Astrocyte (in vitro differentiated cells and primary cell): ENCODE results near the gene ATXN7L1. TPM values are rescaled to one million over a fixed set of nuclear protein-coding genes. Genes with fewer than 3 reads are reported as not detected.

Source experiments
- DNase-seq: peaks from one replicate; pipeline ENCODE4 v3.0.0-alpha.2; 2010; ENCODE audit warnings: low read depth
- FAIRE-seq: peaks from 2 replicates; lab custom pipeline; 2011; peaks lifted over from hg19 to GRCh38; lab: Jason Lieb, UNC
- H2AFZ ChIP-seq: 2 replicates; pipeline ENCODE4 v1.6.0; 2012; ENCODE audit warnings: low read depth, low read length, inconsistent platforms
- H3K27ac ChIP-seq: 2 replicates; pipeline ENCODE4 v1.5.1; 2011; ENCODE audit warnings: low read depth, low read length, inconsistent platforms
- H3K27me3 ChIP-seq: 2 replicates; pipeline ENCODE4 v1.6.0; 2011; ENCODE audit warnings: low read length, inconsistent platforms; ENCODE audit not compliant: insufficient read depth
- H3K36me3 ChIP-seq: 2 replicates; pipeline ENCODE4 v1.5.1; 2011; ENCODE audit warnings: low read length, inconsistent platforms; ENCODE audit not compliant: insufficient read depth
- H3K4me1 ChIP-seq: 2 replicates; pipeline ENCODE4 v1.5.1; 2011; ENCODE audit warnings: low read length, inconsistent platforms; ENCODE audit not compliant: insufficient read depth
- H3K4me2 ChIP-seq: 2 replicates; pipeline ENCODE4 v1.6.0; 2012; ENCODE audit warnings: low read length, inconsistent platforms
- H3K4me3 ChIP-seq: 2 replicates; pipeline ENCODE4 v1.5.1; 2011; ENCODE audit warnings: low read depth, mild to moderate bottlenecking, low read length, inconsistent platforms; ENCODE audit not compliant: insufficient read depth
- H3K79me2 ChIP-seq: 2 replicates; pipeline ENCODE4 v1.6.0; 2012; ENCODE audit warnings: mild to moderate bottlenecking, low read length, inconsistent platforms; ENCODE audit not compliant: insufficient read depth
- H3K9ac ChIP-seq: 2 replicates; pipeline ENCODE4 v1.6.0; 2012; ENCODE audit warnings: mild to moderate bottlenecking, low read length, inconsistent platforms
- H3K9me3 ChIP-seq: 2 replicates; pipeline ENCODE4 v1.5.1; 2012; ENCODE audit warnings: low read depth, mild to moderate bottlenecking, low read length, inconsistent platforms; ENCODE audit not compliant: insufficient read depth
- H4K20me1 ChIP-seq: 2 replicates; pipeline ENCODE4 v1.6.0; 2012; ENCODE audit warnings: low read length, inconsistent platforms; ENCODE audit not compliant: insufficient read depth
- H3K27ac Mint-ChIP-seq: one replicate; pipeline ENCODE4 v1.8.0; 2021; ENCODE audit warnings: mild to moderate bottlenecking, mixed read lengths; ENCODE audit not compliant: unreplicated experiment
- H3K27me3 Mint-ChIP-seq: one replicate; pipeline ENCODE4 v1.8.0; 2021; ENCODE audit warnings: low read depth, mixed read lengths; ENCODE audit not compliant: unreplicated experiment
- H3K36me3 Mint-ChIP-seq: one replicate; pipeline ENCODE4 v1.8.0; 2021; ENCODE audit warnings: low read depth, mixed read lengths; ENCODE audit not compliant: unreplicated experiment
- H3K4me1 Mint-ChIP-seq: one replicate; pipeline ENCODE4 v1.8.0; 2021; ENCODE audit warnings: low read depth, mixed read lengths; ENCODE audit not compliant: unreplicated experiment
- H3K4me3 Mint-ChIP-seq: one replicate; pipeline ENCODE4 v1.8.0; 2021; ENCODE audit warnings: mild to moderate bottlenecking, moderate library complexity, mixed read lengths; ENCODE audit not compliant: unreplicated experiment
- H3K9me3 Mint-ChIP-seq: one replicate; pipeline ENCODE4 v1.8.0; 2021; ENCODE audit warnings: mild to moderate bottlenecking, mixed read lengths; ENCODE audit not compliant: unreplicated experiment
- EZH2 ChIP-seq: IDR thresholded peaks from 2 replicates; pipeline ENCODE4 v1.6.1; 2012; ENCODE audit warnings: mild to moderate bottlenecking, low read length, inconsistent platforms; ENCODE audit not compliant: insufficient read depth
- total RNA-seq: library from RNA; stranded (reverse); gene quantifications from 2 replicates; pipeline ENCODE4 v1.2.1, GENCODE V29; 2021
- TF ChIP-seq, protein P1 (sequence below): IDR thresholded peaks from 2 replicates; pipeline ENCODE4 v1.5.1; 2011; ENCODE audit warnings: low read depth, mild to moderate bottlenecking, inconsistent platforms, low read length, moderate library complexity; ENCODE audit not compliant: insufficient read depth

ATXN7L1 gene
- total RNA-seq, 1 donor from 2014 or later = 7.6 TPM

DNA sequence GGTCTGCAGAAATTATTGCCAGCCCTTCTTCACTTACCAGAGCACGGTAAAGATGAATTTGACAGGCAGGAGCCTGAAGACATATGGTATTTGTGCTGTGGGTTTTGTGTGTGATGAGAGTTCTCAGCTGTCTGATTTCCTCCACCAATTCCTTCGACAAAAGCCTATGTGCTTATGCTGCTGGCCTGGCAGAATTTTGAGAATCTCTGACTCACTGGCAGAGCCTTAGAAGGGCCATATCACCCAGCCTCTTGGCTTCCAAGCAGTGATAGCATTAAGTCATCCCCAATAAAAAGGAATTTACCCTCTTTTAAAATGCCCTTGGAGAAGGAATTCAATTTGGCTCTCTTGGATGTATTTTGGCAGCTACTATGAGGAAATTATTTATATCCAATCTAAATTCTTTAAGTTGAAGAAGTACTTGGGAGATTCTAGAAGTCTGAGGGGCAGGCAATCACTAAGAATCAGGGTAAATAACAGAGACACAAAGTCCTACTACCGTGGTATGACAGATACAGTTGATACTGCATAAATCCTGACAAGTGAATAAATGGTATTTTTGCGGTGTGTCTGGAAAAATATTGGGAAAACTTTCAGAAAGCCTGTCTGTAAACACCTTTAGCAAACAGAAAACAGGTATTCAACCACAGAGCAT lies 226.5 kb downstream of the ATXN7L1 start:
- no peak for FAIRE-seq
- no peaks in the 10 kb centered on the region for H3K9me3 Mint-ChIP-seq
- DNase-seq = peak; percentile 59
- no peak overlapping the region for H2AFZ ChIP-seq
- no peaks in the 10 kb centered on the region for H3K79me2 ChIP-seq
- no peak overlapping the region for H3K4me2 ChIP-seq
- no peaks in the 10 kb centered on the region for H3K9me3 ChIP-seq
- H3K27ac ChIP-seq = no peak overlapping the region
- H3K27me3 ChIP-seq = no peaks in the 10 kb centered on the region
- no peak overlapping the region for H3K4me3 Mint-ChIP-seq
- H3K9ac ChIP-seq = no peak overlapping the region
- H3K27me3 Mint-ChIP-seq = peaks cover 10% of the 10 kb centered on the region
- peaks cover 17% of the 10 kb centered on the region for H3K4me1 Mint-ChIP-seq
- peaks cover 3% of the 10 kb centered on the region for H3K36me3 Mint-ChIP-seq
- H3K4me3 ChIP-seq = no peak overlapping the region
- peak overlapping the region; percentile 11 for H3K27ac Mint-ChIP-seq
- H3K4me1 ChIP-seq = peaks cover 3% of the 10 kb centered on the region
- no peaks in the 10 kb centered on the region for H3K36me3 ChIP-seq
- TF ChIP-seq, protein P1, sequence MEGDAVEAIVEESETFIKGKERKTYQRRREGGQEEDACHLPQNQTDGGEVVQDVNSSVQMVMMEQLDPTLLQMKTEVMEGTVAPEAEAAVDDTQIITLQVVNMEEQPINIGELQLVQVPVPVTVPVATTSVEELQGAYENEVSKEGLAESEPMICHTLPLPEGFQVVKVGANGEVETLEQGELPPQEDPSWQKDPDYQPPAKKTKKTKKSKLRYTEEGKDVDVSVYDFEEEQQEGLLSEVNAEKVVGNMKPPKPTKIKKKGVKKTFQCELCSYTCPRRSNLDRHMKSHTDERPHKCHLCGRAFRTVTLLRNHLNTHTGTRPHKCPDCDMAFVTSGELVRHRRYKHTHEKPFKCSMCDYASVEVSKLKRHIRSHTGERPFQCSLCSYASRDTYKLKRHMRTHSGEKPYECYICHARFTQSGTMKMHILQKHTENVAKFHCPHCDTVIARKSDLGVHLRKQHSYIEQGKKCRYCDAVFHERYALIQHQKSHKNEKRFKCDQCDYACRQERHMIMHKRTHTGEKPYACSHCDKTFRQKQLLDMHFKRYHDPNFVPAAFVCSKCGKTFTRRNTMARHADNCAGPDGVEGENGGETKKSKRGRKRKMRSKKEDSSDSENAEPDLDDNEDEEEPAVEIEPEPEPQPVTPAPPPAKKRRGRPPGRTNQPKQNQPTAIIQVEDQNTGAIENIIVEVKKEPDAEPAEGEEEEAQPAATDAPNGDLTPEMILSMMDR = no peak
- TF ChIP-seq EZH2 = no peak
- H4K20me1 ChIP-seq = peaks cover 54% of the 10 kb centered on the region

DNA sequence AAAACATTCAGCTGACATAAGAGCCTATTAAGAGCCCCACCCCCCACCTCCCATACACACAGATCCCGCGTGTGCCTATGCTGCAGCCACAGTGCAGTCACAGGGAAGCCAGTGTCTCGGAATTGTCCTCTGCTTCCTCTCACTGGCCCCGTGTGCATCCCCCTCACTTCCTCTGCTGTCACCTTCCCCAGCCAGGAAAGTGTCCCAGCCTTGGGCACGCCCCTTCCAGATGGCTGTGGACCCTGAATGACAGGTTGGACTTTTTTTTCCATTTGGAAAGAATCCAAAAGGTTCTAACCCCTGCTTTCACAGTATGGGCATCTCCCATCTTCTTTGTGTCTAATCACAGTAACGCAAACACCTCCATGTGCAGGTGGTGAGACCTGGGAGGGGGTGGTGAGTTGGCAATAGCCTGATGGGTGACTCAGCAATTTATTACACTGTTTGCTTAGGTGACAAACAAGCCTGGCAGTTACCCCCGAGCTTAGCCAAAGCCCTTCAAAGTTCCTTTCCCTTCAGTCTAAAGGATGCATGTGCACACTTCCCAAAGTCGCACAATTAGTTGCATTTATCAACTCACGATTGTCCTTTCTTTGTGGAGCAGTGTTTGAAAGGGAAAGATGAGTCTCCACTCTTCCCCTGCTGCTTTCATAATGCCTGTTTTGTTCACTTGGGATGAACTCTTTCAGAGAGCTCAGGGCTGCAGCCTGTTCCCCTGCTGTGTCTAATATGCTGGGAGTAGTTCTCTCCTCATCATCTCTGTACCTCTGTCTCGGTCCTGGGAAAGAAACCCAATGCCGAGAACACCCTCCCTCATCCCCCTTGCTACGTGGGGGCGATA lies 227.6 kb downstream of the ATXN7L1 start:
- Histone ChIP-seq H3K4me1 (peaks cover 3% of the 10 kb centered on the region), H3K27me3 (peaks cover 4% of the 10 kb centered on the region), H3K4me3 (no peak overlapping the region), H3K79me2 (no peaks in the 10 kb centered on the region), H3K27ac (no peak overlapping the region), H3K9ac (no peak overlapping the region), H2AFZ (no peak overlapping the region), H3K4me2 (peak overlapping the region; percentile 2), H3K36me3 (no peaks in the 10 kb centered on the region), H3K9me3 (no peaks in the 10 kb centered on the region), H4K20me1 (peaks cover 49% of the 10 kb centered on the region)
- no peak overlapping the region for H3K27ac Mint-ChIP-seq
- peaks cover 9% of the 10 kb centered on the region for H3K27me3 Mint-ChIP-seq
- no peaks in the 10 kb centered on the region for H3K9me3 Mint-ChIP-seq
- no peak for FAIRE-seq
- H3K4me3 Mint-ChIP-seq = no peak overlapping the region
- TF ChIP-seq, protein P1 = no peak
- no peak for TF ChIP-seq EZH2
- peaks cover 18% of the 10 kb centered on the region for H3K4me1 Mint-ChIP-seq
- peaks cover 3% of the 10 kb centered on the region for H3K36me3 Mint-ChIP-seq
- DNase-seq = no peak
